Adrenal gland (tissue), 12 donors: ENCODE measurements around the gene SMDT1. TPM values are rescaled to one million over a fixed set of nuclear protein-coding genes. Genes with fewer than 3 reads are reported as not detected.

Experiments used
- DNase-seq, 7 donors: peaks; one replicate each; pipeline ENCODE4 v3.0.0-alpha.2; 2019 to 2020
- H3K27ac ChIP-seq, 5 donors: fragments of 200-600 bp; sonication (generic) in 4 of 5; 1 replicate in 3 of 5; 2 replicates in 2 of 5; pipeline versions ENCODE4 v1.5.1 to v1.8.0; 2016 to 2020; ENCODE audit warnings: mild to moderate bottlenecking in 1 of 5
- H3K27me3 ChIP-seq: fragments of 200-600 bp; 2 replicates; pipeline ENCODE4 v1.8.0; 2021
- H3K36me3 ChIP-seq, 2 donors: fragments of 200-600 bp; replicated peaks in 1 of 2; 1 replicate in 1 of 2; 2 replicates in 1 of 2; pipeline versions ENCODE4 v1.5.1 to v1.8.0; 2018 to 2022
- H3K4me1 ChIP-seq, 2 donors: fragments of 200-600 bp; replicated peaks in 1 of 2; 1 replicate in 1 of 2; 2 replicates in 1 of 2; pipeline versions ENCODE4 v1.5.1 to v1.8.0; 2018 to 2021
- H3K4me3 ChIP-seq, 4 donors: fragments of 200-600 bp; sonication (generic) in 3 of 4; one replicate each; pipeline ENCODE4 v1.5.1; 2016 to 2018
- H3K9me3 ChIP-seq, 3 donors: fragments of 200-600 bp; sonication (generic) in 1 of 3; replicated peaks in 1 of 3; 1 replicate in 2 of 3; 2 replicates in 1 of 3; pipeline versions ENCODE4 v1.5.1 to v1.8.0; 2016 to 2021
- CTCF ChIP-seq, 6 experiments: fragments of 450-650 bp in 4 of 6; fragments of 200-600 bp in 2 of 6; sonication (generic) in 1 of 6; IDR thresholded peaks; 1 replicate in 5 of 6; 2 replicates in 1 of 6; pipeline versions ENCODE4 v1.5.1 to v1.8.0; 2016 to 2021; ENCODE audit warnings: antibody characterized with exemption in 6 of 6, mild to moderate bottlenecking in 2 of 6, moderate library complexity in 1 of 6
- POLR2A ChIP-seq, 2 donors: fragments of 450-650 bp; IDR thresholded peaks; one replicate each; pipeline ENCODE4 v1.6.1; 2017; ENCODE audit warnings: antibody characterized with exemption in 2 of 2, mild to moderate bottlenecking in 2 of 2, moderate library complexity in 1 of 2
- WGBS, 4 donors: extraction: QIAGEN DNeasy Blood & Tissue Kit in 2 of 4; methylation state at CpG; one replicate each; pipeline versions ENCODE4 v1.1.5 to v1.1.7; 2013 to 2017; 5-methylcytosine and 5-hydroxymethylcytosine counted together
- intact Hi-C, 2 donors: fragments of 100-400 bp; cut with DNase I; formaldehyde crosslinking; loops; one replicate each; pipeline versions ENCODE4 v1.14.1 to v1.15.0; 2022 to 2023
- polyA plus RNA-seq, 3 donors: library from polyadenylated mRNA; stranded (reverse); fragments of 200-250 nt in 2 of 3; fragments of 350-450 nt in 1 of 3; fragmentation: Illumina TruSeq in 1 of 3; extraction: RNeasy Lipid Tissue Mini Kit (QIAGEN cat#74804) in 1 of 3; gene quantifications; one replicate each; pipeline ENCODE4 v1.2.3, GENCODE V29; 2013 to 2014
- total RNA-seq, 9 donors: library from RNA; depleted of rRNA in 4 of 9; stranded (reverse); fragments of >200 nt in 4 of 9; fragments of 120-200 nt in 1 of 9; fragmentation: NEBNext Ultra II Directional in 1 of 9; extraction: Animal tissue kit (Norgen Biotek cat#: 25700) in 1 of 9; gene quantifications; one replicate each; pipeline versions ENCODE4 v1.1.0 to v1.2.4, GENCODE V29; 2013 to 2023
- donor health status: healthy with polysubstance abuse.
- donor health status: Bipolar disorder and iron deficiency.
- donor health status: DM: yes; HTN: yes; CAD: no.
- donor health status: DM: no; HTN: no; CAD: no.
- donor health status: DM: no; HTN: no; CAD: no.
- donor health status: DM: yes; HTN: yes; CAD: no.

SMDT1 gene
- total and polyA plus RNA-seq, 12 donors = 4.3 to 151 (median 62.5) TPM

GRCh38 chr22:42077486-42078125, 1.9 kb upstream of the SMDT1 start:
- intact Hi-C loops = no loop called here
- 60 to 92% (median 91%) methylated on average over 1 to 21 of the region's 21 CpGs for WGBS, 4 donors

DNA sequence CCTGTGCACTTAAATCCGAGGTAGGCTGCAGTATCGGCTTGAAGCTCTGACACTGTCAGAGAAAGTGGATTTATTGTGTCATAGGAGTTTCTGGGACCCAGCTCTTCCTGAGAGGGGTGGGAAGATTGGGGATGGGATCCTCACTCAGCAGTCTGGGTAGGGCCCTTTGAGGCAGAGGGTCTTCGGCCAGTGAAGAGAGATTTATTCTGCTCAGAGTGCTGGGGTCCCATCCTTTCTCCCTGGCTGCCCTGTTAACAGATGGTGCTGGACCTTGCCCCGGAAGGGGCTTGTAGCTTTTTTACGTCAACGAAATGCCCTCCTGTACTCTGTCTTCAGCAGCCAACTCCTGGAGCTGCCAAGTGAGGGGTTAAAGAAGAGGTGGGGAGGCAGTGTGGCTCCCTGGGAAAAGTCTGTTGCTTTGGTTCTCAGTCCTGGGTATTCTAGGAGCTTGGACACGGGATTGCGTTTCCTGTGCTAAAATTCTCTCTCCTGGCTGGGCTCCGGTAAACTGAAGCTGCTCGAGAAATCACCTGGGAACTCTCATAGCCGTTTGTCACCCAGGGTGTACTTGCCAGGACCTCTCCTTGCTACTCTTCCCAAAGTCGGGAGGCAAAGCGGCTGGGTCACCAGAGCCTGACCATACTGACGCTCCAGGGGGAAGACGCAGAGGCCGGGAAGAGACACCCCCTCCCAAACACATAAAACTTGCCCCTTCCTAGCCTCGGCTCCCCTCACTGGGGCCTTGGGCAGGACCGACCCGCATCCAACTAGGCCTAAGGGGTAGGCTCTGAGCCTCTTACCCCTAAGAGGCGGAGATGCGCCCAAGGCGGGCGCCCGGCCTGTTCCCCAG, 806 bp upstream of the SMDT1 start:
- no peaks in the 10 kb centered on the region for H3K9me3 ChIP-seq
- peak overlapping the region; percentile 87 to 99 (median 95) for H3K27ac ChIP-seq
- intact Hi-C loops = no loop called here
- DNase-seq = peak in 4 of 7 donors; percentile 23 to 68 (median 46)
- H3K27me3 ChIP-seq = no peaks in the 10 kb centered on the region
- peak overlapping the region in 2 of 4 donors; percentile 53 to 75 for H3K4me3 ChIP-seq
- TF ChIP-seq POLR2A (IDR thresholded peaks at IDR 0.05) = no peak
- no peak for TF ChIP-seq CTCF (IDR thresholded peaks at IDR 0.05)
- 50 to 63% (median 57%) methylated on average over 14 to 24 of the region's 24 CpGs for WGBS, 4 donors
- peaks cover 0 to 19% of the 10 kb centered on the region in 2 donors for H3K36me3 ChIP-seq
- H3K4me1 ChIP-seq = peaks cover 15 to 30% of the 10 kb centered on the region in 2 donors

More at GRCh38 chr22:42077486-42078125, 1.9 kb upstream of the SMDT1 start:
- peak in 2 of 7 donors; percentile 33 to 57 for DNase-seq
- Histone ChIP-seq H3K4me3 (no peak overlapping the region), H3K9me3 (no peaks in the 10 kb centered on the region), H3K27me3 (no peaks in the 10 kb centered on the region), H3K36me3 (peaks cover 0 to 8% of the 10 kb centered on the region in 2 donors), H3K27ac (peak overlapping the region in 1 of 5 donors; percentile 99), H3K4me1 (peaks cover 15 to 35% of the 10 kb centered on the region in 2 donors)
- no peak for TF ChIP-seq CTCF (IDR thresholded peaks at IDR 0.05)
- TF ChIP-seq POLR2A (IDR thresholded peaks at IDR 0.05) = no peak

GRCh38 chr22:42080287-42080686, 787 bp downstream of the SMDT1 start:
- intact Hi-C loops = no loop called here
- Histone ChIP-seq H3K4me1 (peaks cover 15 to 21% of the 10 kb centered on the region in 2 donors), H3K27ac (peak overlapping the region; percentile 87 to 99 (median 95)), H3K4me3 (peak overlapping the region in 3 of 4 donors; percentile 26 to 75 (median 53)), H3K36me3 (peaks cover 0 to 31% of the 10 kb centered on the region in 2 donors), H3K27me3 (no peaks in the 10 kb centered on the region), H3K9me3 (no peaks in the 10 kb centered on the region)
- 1 to 2% (median 1%) methylated on average over 14 of the region's 14 CpGs for WGBS, 4 donors
- no peak for TF ChIP-seq CTCF (IDR thresholded peaks at IDR 0.05)
- no peak for TF ChIP-seq POLR2A (IDR thresholded peaks at IDR 0.05)
- DNase-seq = peak in 6 of 7 donors; percentile 54 to 83 (median 72)

DNA sequence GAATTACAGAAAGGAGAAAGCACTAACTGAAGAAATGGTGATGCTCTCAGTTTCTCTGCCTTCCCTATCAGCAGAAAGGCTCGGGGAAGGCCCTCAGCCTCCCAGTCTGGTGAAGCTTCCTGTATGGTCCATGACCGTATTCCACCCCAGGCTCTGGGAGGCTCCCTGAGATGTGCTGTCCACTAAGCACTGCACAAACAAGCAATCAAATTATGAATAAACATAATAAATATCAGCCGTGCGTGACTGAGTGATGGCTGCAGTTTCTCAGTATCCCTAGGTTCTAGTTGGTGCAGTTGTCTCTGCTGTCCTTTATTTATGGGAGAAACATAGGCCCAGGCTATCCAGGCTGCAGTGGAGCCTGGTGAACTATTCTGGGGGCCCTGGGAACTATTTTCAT, 3.6 kb downstream of the SMDT1 start:
- peak in 1 of 7 donors; percentile 15 for DNase-seq
- Histone ChIP-seq H3K4me1 (peaks cover 20 to 37% of the 10 kb centered on the region in 2 donors), H3K9me3 (no peaks in the 10 kb centered on the region), H3K36me3 (peaks cover 0 to 53% of the 10 kb centered on the region in 2 donors), H3K27me3 (no peaks in the 10 kb centered on the region), H3K27ac (no peak overlapping the region), H3K4me3 (no peak overlapping the region)
- no peak for TF ChIP-seq CTCF (IDR thresholded peaks at IDR 0.05)
- TF ChIP-seq POLR2A (IDR thresholded peaks at IDR 0.05) = no peak
- intact Hi-C loops = no loop called here
- 90 to 95% (median 91%) methylated on average over 3 to 4 of the region's 4 CpGs for WGBS, 4 donors
